Right forelimb (tissue), 1 donor: Measurements from ENCODE around the gene MEX3A.
"Not testable (repeated sequence)": the region's sequence is repeated elsewhere in the genome, so short reads cannot be mapped to it uniquely, and the experiment has no call there.

ENCODE experiments used
- DNase-seq: peaks from one replicate; pipeline ENCODE4 v3.0.0-alpha.2; 2018

The MEX3A gene

GRCh38 chr1:156118177-156118868 lies 36.1 kb upstream of the MEX3A start:
- no peak for DNase-seq

GRCh38 chr1:156117414-156118176 lies 35.3 kb upstream of the MEX3A start:
- DNase-seq = no peak

GRCh38 chr1:156116731-156117130 lies 34.5 kb upstream of the MEX3A start:
- not testable (repeated sequence) for DNase-seq

- peak; percentile 83 for DNase-seq
These were observed 33.5 kb upstream of the MEX3A start for GRCh38 chr1:156115514-156116374.

- peak; percentile 74 for DNase-seq
These were observed 32.8 kb upstream of the MEX3A start for GRCh38 chr1:156114919-156115513.

- DNase-seq = peak; percentile 95
These were observed 32.0 kb upstream of the MEX3A start, which contains the start of gene LMNA for GRCh38 chr1:156114101-156114918. TSS of gene LMNA (plus strand) at chr1:156114711. CDS start at chr1:156114919, 208 bp downstream.

GRCh38 chr1:156113282-156113950 lies 31.2 kb upstream of the MEX3A start:
- DNase-seq = peak; percentile 68

GRCh38 chr1:156112276-156113137 lies 30.2 kb upstream of the MEX3A start:
- no peak for DNase-seq

GRCh38 chr1:156111355-156111962 lies 29.2 kb upstream of the MEX3A start:
- DNase-seq = no peak

- DNase-seq = no peak
These were observed 28.0 kb upstream of the MEX3A start for GRCh38 chr1:156110252-156110651.

GRCh38 chr1:156108664-156109241 lies 26.5 kb upstream of the MEX3A start:
- DNase-seq = no peak

GRCh38 chr1:156108057-156108456 lies 25.8 kb upstream of the MEX3A start:
- DNase-seq = no peak

- DNase-seq = no peak
These were observed 24.6 kb upstream of the MEX3A start for GRCh38 chr1:156106624-156107488.

GRCh38 chr1:156104861-156105832 lies 22.9 kb upstream of the MEX3A start:
- peak; percentile 77 for DNase-seq

- peak; percentile 91 for DNase-seq
These were observed 22.0 kb upstream of the MEX3A start for GRCh38 chr1:156104065-156104810.

- DNase-seq = peak; percentile 83
These were observed 21.3 kb upstream of the MEX3A start for GRCh38 chr1:156103521-156103947.
